NCI-H1105 (cell line): ENCODE measurements around the gene FARP1.

Source experiments
- DNase-seq: peaks from one replicate; lab custom pipeline; 2025; lab: John Stamatoyannopoulos, UW

FARP1 gene

GRCh38 chr13:98173431-98174152 is 30.7 kb downstream of the FARP1 start:
- no peak for DNase-seq

- no peak for DNase-seq
These were observed 31.4 kb downstream of the FARP1 start for GRCh38 chr13:98174307-98174706.

GRCh38 chr13:98175043-98175442 is 32.1 kb downstream of the FARP1 start:
- DNase-seq: no peak

GRCh38 chr13:98175823-98176222 is 32.9 kb downstream of the FARP1 start:
- no peak for DNase-seq

GRCh38 chr13:98176777-98177608 is 34.1 kb downstream of the FARP1 start, which contains the start of gene RNF113B:
Gene RNF113B, minus strand, starts transcription at chr13:98177269. Its CDS starts 33 bp downstream, at chr13:98177236.
- DNase-seq: no peak

GRCh38 chr13:98180092-98180491 is 37.2 kb downstream of the FARP1 start:
- DNase-seq: no peak

- DNase-seq: no peak
These were observed 38.4 kb downstream of the FARP1 start for GRCh38 chr13:98181111-98181815.

GRCh38 chr13:98182153-98182552 is 39.3 kb downstream of the FARP1 start:
- no peak for DNase-seq

GRCh38 chr13:98182589-98182988 is 39.7 kb downstream of the FARP1 start:
- no peak for DNase-seq

- DNase-seq: no peak
These were observed 41.9 kb downstream of the FARP1 start for GRCh38 chr13:98184792-98185191.

GRCh38 chr13:98187155-98187964 is 44.5 kb downstream of the FARP1 start:
- no peak for DNase-seq

GRCh38 chr13:98187965-98188261 is 45.0 kb downstream of the FARP1 start:
- no peak for DNase-seq

GRCh38 chr13:98188544-98189166 is 45.8 kb downstream of the FARP1 start:
- DNase-seq: no peak

GRCh38 chr13:98189841-98190505 is 47.1 kb downstream of the FARP1 start:
- DNase-seq: no peak

- DNase-seq: no peak
These were observed 48.1 kb downstream of the FARP1 start for GRCh38 chr13:98190889-98191444.

- DNase-seq: no peak
These were observed 49.1 kb downstream of the FARP1 start for GRCh38 chr13:98192008-98192407.

- DNase-seq: no peak
These were observed 52.3 kb downstream of the FARP1 start for GRCh38 chr13:98195054-98195791.

GRCh38 chr13:98198683-98199082 is 55.8 kb downstream of the FARP1 start:
- no peak for DNase-seq

GRCh38 chr13:98199480-98199879 is 56.6 kb downstream of the FARP1 start:
- DNase-seq: no peak
